IMR-90 (cell line): ENCODE measurements around the gene MLIP. TPM values are rescaled to one million over a fixed set of nuclear protein-coding genes. Genes with fewer than 3 reads are reported as not detected.

Experiments
- ATAC-seq: fragments of 200-7000 bp; cut with Tn5 transposase; 2 replicates; pipeline ENCODE4 v1.9.1; 2020; ENCODE audit warnings: low read depth, mild to moderate bottlenecking, moderate library complexity
- BruUV-seq: library from RNA; stranded (reverse); fragments of 400-500 nt; replicated peaks from 2 replicates; lab custom pipeline; 2021; lab: Mats Ljungman, UMichigan
- CTCF ChIA-PET: fragments of 300-600 bp; formaldehyde crosslinking; extraction: SDS; loops from one replicate; lab custom pipeline; 2021; ENCODE audit warnings: antibody characterized with exemption; lab: Yijun Ruan, JAX
- POLR2A ChIA-PET: fragments of 300-600 bp; sonication (Branson Sonifier 250); formaldehyde crosslinking; loops from one replicate; lab custom pipeline; 2022; ENCODE audit warnings: antibody characterized with exemption; ENCODE audit not compliant: unreplicated experiment; lab: Charles Lee
- DNase-seq: peaks from one replicate; pipeline ENCODE4 v3.0.0; 2013
- H2AFZ ChIP-seq: replicated peaks from 2 replicates; pipeline ENCODE3; 2013; ENCODE audit warnings: low read length, mild to moderate bottlenecking; ENCODE audit not compliant: poor library complexity
- H2AK5ac ChIP-seq: 2 replicates; pipeline ENCODE4 v1.6.1; 2013; ENCODE audit warnings: low read depth, low read length, inconsistent platforms
- H2AK9ac ChIP-seq: replicated peaks from 2 replicates; pipeline ENCODE3; 2013; ENCODE audit warnings: mild to moderate bottlenecking, low read depth, low read length, moderate library complexity; ENCODE audit not compliant: poor library complexity
- H2BK120ac ChIP-seq: 2 replicates; pipeline ENCODE4 v1.6.1; 2013; ENCODE audit warnings: low read depth, low read length, inconsistent platforms
- H2BK15ac ChIP-seq: 3 replicates; pipeline ENCODE4 v1.6.1; 2013; ENCODE audit warnings: low read depth, low read length, inconsistent platforms
- H2BK20ac ChIP-seq: 2 replicates; pipeline ENCODE4 v1.6.1; 2013; ENCODE audit warnings: low read depth, mild to moderate bottlenecking, inconsistent platforms, low read length, moderate library complexity
- H2BK5ac ChIP-seq: 2 replicates; pipeline ENCODE4 v1.6.1; 2013; ENCODE audit warnings: mild to moderate bottlenecking, low read depth, low read length, inconsistent platforms; ENCODE audit not compliant: poor library complexity, severe bottlenecking
- H3K14ac ChIP-seq: replicated peaks from 2 replicates; pipeline ENCODE4 v1.6.1; 2013; ENCODE audit warnings: low read depth, low read length, inconsistent platforms
- H3K18ac ChIP-seq: 2 replicates; pipeline ENCODE4 v1.6.1; 2013; ENCODE audit warnings: low read depth, low read length, control low read depth
- H3K23ac ChIP-seq: 2 replicates; pipeline ENCODE4 v1.6.1; 2013; ENCODE audit warnings: low read depth, low read length, inconsistent platforms
- H3K27ac ChIP-seq: 2 replicates; pipeline ENCODE4 v1.5.1; 2013; ENCODE audit warnings: mild to moderate bottlenecking, control low read depth, low read length; ENCODE audit not compliant: insufficient read depth
- H3K27me3 ChIP-seq: 2 replicates; pipeline ENCODE4 v1.6.1; 2013; ENCODE audit warnings: low read length; ENCODE audit not compliant: control insufficient read depth, insufficient read depth
- H3K36me3 ChIP-seq: 2 replicates; pipeline ENCODE4 v1.6.1; 2013; ENCODE audit warnings: low read length, mixed read lengths; ENCODE audit not compliant: control insufficient read depth, insufficient read depth
- H3K4ac ChIP-seq: 2 replicates; pipeline ENCODE4 v1.6.1; 2013; ENCODE audit warnings: low read depth, low read length, inconsistent platforms
- H3K4me1 ChIP-seq: 2 replicates; pipeline ENCODE4 v1.6.1; 2013; ENCODE audit warnings: low read length, mixed read lengths; ENCODE audit not compliant: control insufficient read depth, insufficient read depth
- H3K4me2 ChIP-seq: 2 replicates; pipeline ENCODE4 v1.6.1; 2013; ENCODE audit warnings: low read depth, mild to moderate bottlenecking, control low read depth, low read length, moderate library complexity
- H3K4me3 ChIP-seq: 2 replicates; pipeline ENCODE4 v1.5.1; 2013; ENCODE audit warnings: low read depth, mild to moderate bottlenecking, control low read depth, low read length, moderate library complexity; ENCODE audit not compliant: insufficient read depth
- H3K56ac ChIP-seq: 2 replicates; pipeline ENCODE4 v1.6.1; 2013; ENCODE audit warnings: low read length, inconsistent platforms; ENCODE audit not compliant: insufficient read depth; ENCODE audit errors: extremely low read depth
- H3K79me1 ChIP-seq, 2 experiments: 2 replicates each; pipeline ENCODE4 v1.6.1; 2013; ENCODE audit warnings: low read length in 2 of 2, inconsistent platforms in 1 of 2, low read depth in 1 of 2
- H3K9ac ChIP-seq: 2 replicates; pipeline ENCODE4 v1.6.1; 2013; ENCODE audit warnings: low read depth, low read length, control low read depth
- H3K9me1 ChIP-seq: 2 replicates; pipeline ENCODE4 v1.6.1; 2013; ENCODE audit warnings: low read length, inconsistent platforms; ENCODE audit not compliant: insufficient read depth
- H3K9me3 ChIP-seq: 2 replicates; pipeline ENCODE4 v1.6.1; 2013; ENCODE audit warnings: low read length; ENCODE audit not compliant: control insufficient read depth, insufficient read depth
- H4K20me1 ChIP-seq: 2 replicates; pipeline ENCODE4 v1.6.1; 2013; ENCODE audit warnings: low read length, inconsistent platforms; ENCODE audit not compliant: insufficient read depth
- H4K5ac ChIP-seq: 2 replicates; pipeline ENCODE4 v1.6.1; 2013; ENCODE audit warnings: mild to moderate bottlenecking, low read depth, low read length, control low read depth
- H4K8ac ChIP-seq, 2 experiments: 2 replicates each; pipeline ENCODE4 v1.6.1; 2013; ENCODE audit warnings: low read depth in 2 of 2, low read length in 2 of 2, control low read depth in 1 of 2, inconsistent platforms in 1 of 2
- H4K91ac ChIP-seq: 2 replicates; pipeline ENCODE4 v1.6.1; 2013; ENCODE audit warnings: low read depth, low read length, inconsistent platforms; ENCODE audit not compliant: insufficient read depth
- CHD1 ChIP-seq: IDR thresholded peaks from 2 replicates; pipeline ENCODE4 v1.6.1; 2012; ENCODE audit warnings: low read depth, low read length, improper control_type of control experiment
- ELK1 ChIP-seq: fragments of 150-350 bp; IDR thresholded peaks from 2 replicates; pipeline ENCODE4 v1.6.1; 2016; ENCODE audit warnings: low read depth, mild to moderate bottlenecking, low read length, moderate library complexity, borderline replicate concordance
- MAZ ChIP-seq: IDR thresholded peaks from 2 replicates; pipeline ENCODE4 v1.6.1; 2012; ENCODE audit warnings: low read depth, mild to moderate bottlenecking, low read length, improper control_type of control experiment, moderate library complexity, borderline replicate concordance
- NFE2L2 ChIP-seq: fragments of 150-350 bp; IDR thresholded peaks from 2 replicates; pipeline ENCODE4 v1.6.1; 2016; ENCODE audit warnings: low read depth, mild to moderate bottlenecking, low read length
- POLR2A ChIP-seq: IDR thresholded peaks from 2 replicates; pipeline ENCODE4 v1.6.1; 2012; ENCODE audit warnings: mild to moderate bottlenecking, low read depth, low read length
- RAD21 ChIP-seq: IDR thresholded peaks from 2 replicates; pipeline ENCODE4 v1.6.1; 2012; ENCODE audit warnings: low read length, improper control_type of control experiment
- SMC3 ChIP-seq: fragments of 150-350 bp; IDR thresholded peaks from 2 replicates; pipeline ENCODE4 v1.6.1; 2016; ENCODE audit warnings: low read depth, mild to moderate bottlenecking, antibody characterized with exemption, low read length, moderate library complexity
- dilution Hi-C: fragments of 300-500 bp; cut with HindIII; formaldehyde crosslinking; loops from one replicate; pipeline ENCODE4 v1.14.3; 2018; ENCODE audit warnings: low sequenced_read_pairs; ENCODE audit not compliant: unreplicated experiment
- in situ Hi-C: fragments of 300-500 bp; cut with MboI; formaldehyde crosslinking; loops from 3 replicates; pipeline ENCODE4 v1.14.3; 2019; ENCODE audit warnings: low sequenced_read_pairs, inconsistent platforms, mixed read lengths
- intact Hi-C: fragments of 100-400 bp; cut with micrococcal nuclease; formaldehyde crosslinking; loops from 2 replicates; pipeline ENCODE4 v1.10.0; 2022
- polyA plus RNA-seq, 3 experiments: library from polyadenylated mRNA; depleted of rRNA; stranded (reverse); fragments of >200 nt; gene quantifications; 2 replicates each; pipeline ENCODE4 v1.2.3, GENCODE V29; 2012; ENCODE audit warnings: low replicate concordance in 1 of 3
- total RNA-seq: library from RNA; depleted of rRNA; stranded (reverse); fragments of >200 nt; gene quantifications from 2 replicates; pipeline ENCODE4 v1.2.3, GENCODE V29; 2012

MLIP gene
- total and polyA plus RNA-seq, 2 of the 4 experiments (the other 2 are of a cell fraction): not detected

- no TSS peak for BruUV-seq
- H4K91ac ChIP-seq: no peak overlapping the region
- intact Hi-C loops (no loop called here), dilution Hi-C loops (no loop called here), in situ Hi-C loops (no loop called here)
- H3K4me2 ChIP-seq: no peak overlapping the region
- DNase-seq: no peak
- no peak overlapping the region for H3K23ac ChIP-seq
- no peak overlapping the region for H3K27ac ChIP-seq
- no peak overlapping the region for H3K4ac ChIP-seq
- TF ChIP-seq CHD1 (no peak), MAZ (no peak), SMC3 (no peak), ELK1 (no peak), NFE2L2 (no peak), RAD21 (no peak), POLR2A (no peak)
- no peak overlapping the region for H3K4me3 ChIP-seq
- no peak overlapping the region for H2BK20ac ChIP-seq
- H2AFZ ChIP-seq: no peak overlapping the region
- no peaks in the 10 kb centered on the region for H3K4me1 ChIP-seq
- no peak overlapping the region for H2BK5ac ChIP-seq
- H4K5ac ChIP-seq: no peak overlapping the region
- no peak for ATAC-seq
- no peaks in the 10 kb centered on the region for H3K27me3 ChIP-seq
- no peaks in the 10 kb centered on the region for H3K9me3 ChIP-seq
- ChIA-PET CTCF (no interaction called here), POLR2A (no interaction called here)
- no peaks in the 10 kb centered on the region for H4K20me1 ChIP-seq
- H2BK15ac ChIP-seq: no peak overlapping the region
- H3K9me1 ChIP-seq: no peaks in the 10 kb centered on the region
- no peak overlapping the region for H2AK5ac ChIP-seq
- no peak overlapping the region for H2AK9ac ChIP-seq
- no peak overlapping the region for H3K18ac ChIP-seq
- H3K36me3 ChIP-seq: no peaks in the 10 kb centered on the region
- no peak overlapping the region for H3K9ac ChIP-seq
- H3K14ac ChIP-seq: no peak overlapping the region
- H4K8ac ChIP-seq: no peak overlapping the region
- no peak overlapping the region for H3K56ac ChIP-seq
- no peaks in the 10 kb centered on the region for H3K79me1 ChIP-seq
- H2BK120ac ChIP-seq: no peak overlapping the region
Measured at GRCh38 chr6:54216336-54216735, 105.1 kb downstream of the MLIP start.
